NOMO-1 (cell line): Measurements from ENCODE around the gene LAMA5.

Experiments used
- DNase-seq, 2 experiments: peaks; one replicate each; lab custom pipeline; 2025; ENCODE audit not compliant: unreplicated experiment in 2 of 2; lab: John Stamatoyannopoulos, UW

The LAMA5 gene

GRCh38 chr20:62318400-62319345 lies 48.4 kb downstream of the LAMA5 start:
- DNase-seq: no peak

- DNase-seq: no peak
These were observed 49.9 kb downstream of the LAMA5 start for GRCh38 chr20:62317167-62317655.

GRCh38 chr20:62316331-62317166 lies 50.6 kb downstream of the LAMA5 start:
- no peak for DNase-seq

- no peak for DNase-seq
These were observed 51.3 kb downstream of the LAMA5 start for GRCh38 chr20:62315773-62316172.

- DNase-seq: no peak
These were observed 52.3 kb downstream of the LAMA5 start for GRCh38 chr20:62314711-62315302.

- DNase-seq: no peak
These were observed 52.8 kb downstream of the LAMA5 start for GRCh38 chr20:62314339-62314638.

- no peak for DNase-seq
These were observed 53.4 kb downstream of the LAMA5 start for GRCh38 chr20:62313460-62314338.

- no peak for DNase-seq
These were observed 54.1 kb downstream of the LAMA5 start for GRCh38 chr20:62313021-62313420.

GRCh38 chr20:62312662-62312977 lies 54.5 kb downstream of the LAMA5 start:
- no peak for DNase-seq

GRCh38 chr20:62311832-62312661 lies 55.1 kb downstream of the LAMA5 start:
- DNase-seq: no peak

GRCh38 chr20:62311150-62311549 lies 56.0 kb downstream of the LAMA5 start:
- no peak for DNase-seq

GRCh38 chr20:62310757-62311121 lies 56.4 kb downstream of the LAMA5 start:
- no peak for DNase-seq

- DNase-seq: no peak
These were observed 57.0 kb downstream of the LAMA5 start for GRCh38 chr20:62309947-62310756.

- no peak for DNase-seq
These were observed 57.7 kb downstream of the LAMA5 start for GRCh38 chr20:62309198-62309944.

GRCh38 chr20:62308102-62308822 lies 58.9 kb downstream of the LAMA5 start:
- no peak for DNase-seq

GRCh38 chr20:62307226-62308101 lies 59.6 kb downstream of the LAMA5 start:
- no peak for DNase-seq
